ENCODE results near the gene ANKH.
"Not testable (repeated sequence)": the region's sequence is repeated elsewhere in the genome, so short reads cannot be mapped to it uniquely, and the experiment has no call there.

Gene ANKH

GRCh38 chr5:14834584-14835550 lies 36.7 kb downstream of the ANKH start:
- Mint-ChIP-seq H3K4me3 (no peak overlapping the region), H3K27ac (no peak overlapping the region), H3K36me3 (peaks cover 15% of the 10 kb centered on the region), H3K9me3 (ENCODE audit: low read depth) (peaks cover 3% of the 10 kb centered on the region), H3K4me1 (ENCODE audit: low read depth) (peaks cover 55% of the 10 kb centered on the region), H3K27me3 (no peaks in the 10 kb centered on the region)

DNA sequence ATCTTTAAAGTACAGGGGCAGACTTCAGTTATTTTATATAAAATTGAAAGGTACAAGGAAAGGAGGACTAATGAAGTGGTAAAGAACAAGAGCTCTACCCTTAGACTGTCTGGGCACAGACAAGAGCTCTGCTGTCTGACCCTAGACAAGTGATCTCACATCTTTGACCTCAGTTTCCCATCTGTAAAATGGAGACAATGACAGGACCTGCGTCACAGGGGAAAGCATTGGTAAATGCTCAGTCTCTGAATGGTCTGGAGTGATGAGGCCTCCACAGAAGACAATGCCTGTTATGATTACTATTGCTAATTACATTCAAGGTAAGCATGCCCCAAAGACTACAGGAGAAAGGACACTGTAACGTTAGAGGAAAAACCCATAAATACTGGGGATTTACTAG lies 37.5 kb downstream of the ANKH start:
- no peaks in the 10 kb centered on the region for H3K27me3 Mint-ChIP-seq
- H3K36me3 Mint-ChIP-seq = peaks cover 14% of the 10 kb centered on the region
- H3K4me1 Mint-ChIP-seq (ENCODE audit: low read depth) = peaks cover 60% of the 10 kb centered on the region
- H3K4me3 Mint-ChIP-seq = no peak overlapping the region
- peaks cover 3% of the 10 kb centered on the region for H3K9me3 Mint-ChIP-seq (ENCODE audit: low read depth)
- H3K27ac Mint-ChIP-seq = no peak overlapping the region

- peaks cover 19% of the 10 kb centered on the region for H3K36me3 Mint-ChIP-seq
- H3K9me3 Mint-ChIP-seq (ENCODE audit: low read depth) = no peaks in the 10 kb centered on the region
- H3K4me1 Mint-ChIP-seq (ENCODE audit: low read depth) = peaks cover 66% of the 10 kb centered on the region
- no peak overlapping the region for H3K27ac Mint-ChIP-seq
- no peaks in the 10 kb centered on the region for H3K27me3 Mint-ChIP-seq
- H3K4me3 Mint-ChIP-seq = no peak overlapping the region
Measured at GRCh38 chr5:14831006-14831338, 40.6 kb downstream of the ANKH start.

DNA sequence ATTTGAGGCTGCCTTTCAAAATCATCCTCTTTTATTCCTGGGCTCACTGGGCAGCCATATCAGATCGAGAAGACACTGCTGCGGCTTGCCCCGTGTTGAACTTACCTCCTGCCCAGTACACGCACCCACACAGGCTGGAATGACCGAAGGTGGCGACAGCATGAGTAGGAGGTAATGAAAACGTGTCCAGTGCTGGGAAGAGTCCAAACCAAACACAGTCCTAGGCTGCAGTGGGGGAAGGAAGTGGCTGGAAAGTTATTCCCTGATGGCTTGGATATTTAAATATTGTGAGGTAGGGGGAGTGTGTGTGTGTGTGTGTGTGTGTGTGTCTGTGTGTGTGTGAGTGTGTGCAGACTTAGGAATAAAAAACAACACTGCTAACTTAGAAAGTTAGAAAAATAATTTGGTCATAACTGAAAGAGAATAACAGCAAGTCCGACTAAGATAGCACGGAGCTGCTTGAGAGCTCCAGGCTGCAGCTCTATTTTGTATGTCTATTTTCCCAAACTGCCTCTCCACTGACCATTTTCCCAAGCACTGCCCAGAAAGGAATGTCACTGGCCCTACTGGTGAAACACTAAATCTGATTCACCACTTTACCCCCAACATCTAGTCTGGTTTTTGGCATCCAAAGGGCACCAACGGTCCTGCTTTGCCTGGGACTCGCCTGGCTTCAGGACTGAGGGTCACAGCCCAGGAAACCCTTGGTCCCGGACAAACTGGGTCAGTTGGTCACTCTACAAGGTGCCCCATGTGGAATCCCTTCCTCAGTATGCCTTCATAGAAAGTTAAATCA lies 41.2 kb downstream of the ANKH start:
- H3K4me3 Mint-ChIP-seq = no peak overlapping the region
- no peaks in the 10 kb centered on the region for H3K9me3 Mint-ChIP-seq (ENCODE audit: low read depth)
- peaks cover 19% of the 10 kb centered on the region for H3K36me3 Mint-ChIP-seq
- peaks cover 64% of the 10 kb centered on the region for H3K4me1 Mint-ChIP-seq (ENCODE audit: low read depth)
- no peaks in the 10 kb centered on the region for H3K27me3 Mint-ChIP-seq
- H3K27ac Mint-ChIP-seq = no peak overlapping the region

- H3K4me1 Mint-ChIP-seq (ENCODE audit: low read depth) = peaks cover 63% of the 10 kb centered on the region
- H3K27me3 Mint-ChIP-seq = no peaks in the 10 kb centered on the region
- H3K4me3 Mint-ChIP-seq = no peak overlapping the region
- no peak overlapping the region for H3K27ac Mint-ChIP-seq
- no peaks in the 10 kb centered on the region for H3K9me3 Mint-ChIP-seq (ENCODE audit: low read depth)
- H3K36me3 Mint-ChIP-seq = peaks cover 19% of the 10 kb centered on the region
Measured at GRCh38 chr5:14829396-14829795, 42.2 kb downstream of the ANKH start.

- peak overlapping the region; percentile 46 for H3K27ac Mint-ChIP-seq
- peaks cover 16% of the 10 kb centered on the region for H3K36me3 Mint-ChIP-seq
- H3K9me3 Mint-ChIP-seq (ENCODE audit: low read depth) = no peaks in the 10 kb centered on the region
- H3K27me3 Mint-ChIP-seq = no peaks in the 10 kb centered on the region
- peaks cover 56% of the 10 kb centered on the region for H3K4me1 Mint-ChIP-seq (ENCODE audit: low read depth)
- no peak overlapping the region for H3K4me3 Mint-ChIP-seq
Measured at GRCh38 chr5:14826714-14827113, 44.9 kb downstream of the ANKH start.

- H3K4me3 Mint-ChIP-seq = no peak overlapping the region
- peaks cover 57% of the 10 kb centered on the region for H3K4me1 Mint-ChIP-seq (ENCODE audit: low read depth)
Measured at GRCh38 chr5:14825977-14826376, 45.6 kb downstream of the ANKH start.

DNA sequence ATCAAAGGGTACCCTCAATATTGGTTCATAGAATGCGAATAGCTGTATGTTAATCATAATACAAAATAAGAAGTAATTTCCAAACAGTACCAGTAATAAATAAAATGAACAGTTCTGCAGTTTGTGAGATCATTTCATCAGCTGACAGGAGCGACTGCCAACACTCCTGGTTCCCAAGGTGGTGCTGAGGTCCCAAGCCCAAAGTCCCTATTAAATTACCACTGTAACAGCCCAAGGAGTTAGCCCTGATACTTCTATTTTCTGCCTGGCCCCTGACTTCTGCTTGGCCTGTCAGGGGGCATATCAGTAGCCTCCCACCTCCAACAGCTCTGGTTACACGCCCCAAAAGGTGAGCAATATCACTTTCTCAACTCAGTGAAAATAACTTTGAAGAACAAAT lies 47.1 kb downstream of the ANKH start:
- no peaks in the 10 kb centered on the region for H3K27me3 Mint-ChIP-seq
- H3K36me3 Mint-ChIP-seq = peaks cover 16% of the 10 kb centered on the region
- no peak overlapping the region for H3K27ac Mint-ChIP-seq
- no peaks in the 10 kb centered on the region for H3K9me3 Mint-ChIP-seq (ENCODE audit: low read depth)
- H3K4me3 Mint-ChIP-seq = no peak overlapping the region
- peaks cover 49% of the 10 kb centered on the region for H3K4me1 Mint-ChIP-seq (ENCODE audit: low read depth)

More at GRCh38 chr5:14825977-14826376, 45.6 kb downstream of the ANKH start:
- Mint-ChIP-seq H3K36me3 (peaks cover 16% of the 10 kb centered on the region), H3K27ac (no peak overlapping the region), H3K27me3 (no peaks in the 10 kb centered on the region), H3K9me3 (ENCODE audit: low read depth) (no peaks in the 10 kb centered on the region)

DNA sequence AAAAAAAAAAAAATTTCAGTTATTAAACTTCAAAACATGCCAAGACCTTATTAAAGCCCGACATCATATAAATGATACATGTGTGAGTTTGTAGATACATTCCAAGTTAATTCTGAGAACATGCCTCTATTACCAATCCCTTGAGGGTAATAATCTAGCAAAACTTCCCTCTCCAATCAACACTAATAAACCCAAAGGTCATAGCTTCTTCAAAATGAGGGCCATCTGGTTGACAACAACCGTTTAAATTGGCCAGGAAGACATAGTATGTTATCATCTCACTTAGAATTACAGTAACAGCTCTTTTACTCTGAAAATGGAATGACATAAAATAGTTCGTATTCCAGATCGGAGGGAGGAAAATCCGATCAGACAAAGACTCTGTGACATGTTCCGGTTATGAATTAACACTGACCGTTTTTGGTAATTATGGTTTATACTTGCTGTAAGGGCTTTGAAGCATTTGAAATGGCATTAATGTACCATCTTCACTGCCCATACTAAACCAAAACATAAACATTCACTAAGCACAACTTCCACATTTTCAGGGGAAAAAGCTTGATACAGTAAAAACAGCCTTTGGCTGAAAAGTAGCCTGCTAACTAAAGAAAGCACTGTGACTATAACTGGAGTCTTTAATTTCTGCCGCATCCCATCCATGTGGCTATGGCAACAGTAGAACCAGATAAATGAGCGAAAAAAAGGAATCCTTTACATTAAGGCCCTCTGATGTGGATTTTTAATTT lies 50.3 kb downstream of the ANKH start:
- H3K9me3 Mint-ChIP-seq (ENCODE audit: low read depth) = no peaks in the 10 kb centered on the region
- H3K4me3 Mint-ChIP-seq = no peak overlapping the region
- H3K4me1 Mint-ChIP-seq (ENCODE audit: low read depth) = peaks cover 55% of the 10 kb centered on the region
- H3K27me3 Mint-ChIP-seq = no peaks in the 10 kb centered on the region
- peaks cover 5% of the 10 kb centered on the region for H3K36me3 Mint-ChIP-seq
- no peak overlapping the region for H3K27ac Mint-ChIP-seq

GRCh38 chr5:14818931-14819790 lies 52.4 kb downstream of the ANKH start:
- H3K9me3 Mint-ChIP-seq (ENCODE audit: low read depth) = no peaks in the 10 kb centered on the region

DNA sequence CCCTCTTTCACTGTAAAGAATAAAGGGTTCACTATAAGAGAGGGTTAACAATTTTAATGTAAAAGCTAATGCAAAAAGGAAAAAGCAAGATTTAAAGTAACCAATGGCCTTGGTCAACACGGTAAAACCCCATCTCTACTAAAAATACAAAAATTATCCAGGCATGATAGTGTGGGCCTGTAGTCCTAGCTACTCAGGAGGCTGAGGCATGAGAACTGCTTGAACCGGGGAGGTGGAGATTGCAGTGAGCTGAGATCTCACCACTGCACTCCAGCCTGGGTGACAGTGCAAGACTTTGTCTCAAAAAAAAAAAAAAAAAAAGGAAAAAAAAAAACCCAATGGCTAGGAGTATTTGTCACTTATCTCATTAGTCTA lies 53.8 kb downstream of the ANKH start:
- H3K4me3 Mint-ChIP-seq; H3K9me3 Mint-ChIP-seq (ENCODE audit: low read depth); H3K27me3 Mint-ChIP-seq: not testable (repeated sequence)
- Mint-ChIP-seq H3K36me3 (peaks cover 12% of the 10 kb centered on the region), H3K4me1 (ENCODE audit: low read depth) (peaks cover 69% of the 10 kb centered on the region), H3K27ac (peak overlapping the region; percentile 37)

More at GRCh38 chr5:14818931-14819790, 52.4 kb downstream of the ANKH start:
- H3K4me1 Mint-ChIP-seq (ENCODE audit: low read depth) = peaks cover 61% of the 10 kb centered on the region
- H3K36me3 Mint-ChIP-seq = peaks cover 9% of the 10 kb centered on the region
- no peak overlapping the region for H3K4me3 Mint-ChIP-seq
- no peak overlapping the region for H3K27ac Mint-ChIP-seq
- no peaks in the 10 kb centered on the region for H3K27me3 Mint-ChIP-seq

- H3K4me1 Mint-ChIP-seq (ENCODE audit: low read depth) = peaks cover 72% of the 10 kb centered on the region
- peaks cover 12% of the 10 kb centered on the region for H3K36me3 Mint-ChIP-seq
- H3K4me3 Mint-ChIP-seq = no peak overlapping the region
- peak overlapping the region; percentile 37 for H3K27ac Mint-ChIP-seq
- no peaks in the 10 kb centered on the region for H3K9me3 Mint-ChIP-seq (ENCODE audit: low read depth)
- H3K27me3 Mint-ChIP-seq = no peaks in the 10 kb centered on the region
Measured at GRCh38 chr5:14816999-14817761, 54.4 kb downstream of the ANKH start.

DNA sequence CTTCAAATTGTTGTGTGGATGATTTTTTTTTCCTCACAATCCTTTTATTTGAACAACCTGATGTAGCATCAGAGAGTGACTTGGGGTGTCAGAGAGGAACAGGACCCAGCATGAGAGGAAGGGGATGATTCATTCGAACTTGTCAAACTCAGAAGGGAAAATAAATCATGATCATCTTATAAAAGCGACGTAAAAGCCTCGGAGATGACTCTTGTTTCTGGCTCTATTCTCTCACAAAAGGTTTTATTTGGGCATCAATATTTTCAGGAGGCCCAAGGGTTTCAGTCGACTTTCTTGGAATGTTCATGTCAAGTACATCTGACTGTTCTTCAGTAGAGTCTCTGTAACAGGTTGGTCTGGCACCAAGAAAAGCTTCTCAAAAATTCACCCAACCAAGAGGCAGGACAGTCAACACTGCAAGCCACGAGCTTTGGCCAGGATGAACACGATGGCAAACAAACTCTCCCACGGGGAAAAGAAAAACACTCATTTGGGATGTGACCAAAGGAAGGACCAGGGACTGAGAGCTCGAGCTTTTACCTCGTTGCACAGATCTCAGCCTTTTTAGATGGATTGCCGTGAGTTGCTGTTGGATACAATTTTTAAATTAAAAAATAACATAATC lies 55.1 kb downstream of the ANKH start:
- H3K27me3 Mint-ChIP-seq = no peaks in the 10 kb centered on the region
- H3K4me1 Mint-ChIP-seq (ENCODE audit: low read depth) = peaks cover 73% of the 10 kb centered on the region
- H3K36me3 Mint-ChIP-seq = peaks cover 12% of the 10 kb centered on the region
- no peak overlapping the region for H3K4me3 Mint-ChIP-seq
- H3K27ac Mint-ChIP-seq = peak overlapping the region; percentile 48
- no peaks in the 10 kb centered on the region for H3K9me3 Mint-ChIP-seq (ENCODE audit: low read depth)
